Measurements from ENCODE around the gene RBX1.

The RBX1 gene

DNA sequence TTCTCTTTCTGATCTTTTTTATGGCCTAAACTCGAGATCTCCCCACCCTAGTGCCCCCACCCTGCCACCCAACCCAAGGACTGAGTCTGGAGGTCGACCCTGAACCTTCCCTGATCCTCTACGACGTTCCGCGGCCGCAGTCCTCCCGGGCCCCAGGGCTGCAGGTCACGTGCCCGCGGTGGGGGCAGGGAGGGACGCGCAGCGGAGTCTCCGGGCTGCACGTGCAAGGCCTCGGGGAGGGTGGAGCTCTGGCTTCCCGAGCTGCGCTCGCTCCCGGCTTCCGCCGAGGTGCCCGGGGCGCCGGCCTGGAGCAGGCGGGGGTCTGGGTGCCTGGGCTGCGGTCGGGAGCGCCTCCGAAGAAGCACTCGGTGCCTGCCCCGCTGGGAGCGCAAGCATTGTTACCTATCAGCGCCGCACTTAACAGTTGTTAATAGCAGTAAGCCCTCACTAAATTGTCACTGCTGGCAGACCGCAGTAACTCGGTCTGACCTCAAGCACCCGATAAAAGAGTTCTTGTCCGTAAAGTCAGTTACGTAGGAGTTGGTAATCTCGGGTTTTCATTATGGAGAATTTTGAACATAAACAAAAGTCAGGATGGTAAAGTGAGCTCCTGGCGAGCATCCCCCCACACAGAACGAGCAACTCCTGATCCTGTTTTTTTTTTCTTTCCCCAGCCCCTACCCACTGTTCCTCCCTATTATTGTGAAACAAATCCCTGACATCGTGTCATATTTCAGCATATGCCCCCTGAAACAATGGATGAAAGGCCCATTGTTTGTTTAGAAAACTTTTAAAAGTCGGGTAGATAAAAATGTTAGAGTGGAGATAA lies 71.5 kb downstream of the RBX1 start:
- peak; percentile 66 for DNase-seq (ENCODE audit: low read depth)
